Liver (tissue), 9 donors: Measurements from ENCODE around the gene ENO3. TPM values are rescaled to one million over a fixed set of nuclear protein-coding genes. Genes with fewer than 3 reads are reported as not detected.

ENCODE experiments used
- DNase-seq: peaks from one replicate; pipeline ENCODE4 v3.0.0-alpha.2; 2017; ENCODE audit warnings: low spot score
- H3K27ac ChIP-seq, 2 donors: one replicate each; pipeline ENCODE4 v1.7.0; 2013; ENCODE audit warnings: inconsistent platforms in 2 of 2, low read length in 2 of 2, control low read depth in 1 of 2, low read depth in 1 of 2, mild to moderate bottlenecking in 1 of 2
- H3K27me3 ChIP-seq, 4 donors: one replicate each; pipeline versions ENCODE4 v1.6.1 to v1.7.0; 2013; ENCODE audit warnings: low read length in 3 of 4, inconsistent platforms in 1 of 4, mild to moderate bottlenecking in 1 of 4, moderate library complexity in 1 of 4; ENCODE audit not compliant: control insufficient read depth in 4 of 4, insufficient read depth in 4 of 4
- H3K36me3 ChIP-seq, 4 donors: one replicate each; pipeline versions ENCODE4 v1.6.1 to v1.7.0; 2013; ENCODE audit warnings: low read length in 3 of 4, mild to moderate bottlenecking in 3 of 4, low read depth in 1 of 4, moderate library complexity in 1 of 4; ENCODE audit not compliant: control insufficient read depth in 4 of 4, insufficient read depth in 3 of 4
- H3K4me1 ChIP-seq, 4 donors: one replicate each; pipeline versions ENCODE4 v1.6.1 to v1.7.0; 2013; ENCODE audit warnings: low read length in 3 of 4, mild to moderate bottlenecking in 3 of 4, moderate library complexity in 1 of 4; ENCODE audit not compliant: control insufficient read depth in 4 of 4, insufficient read depth in 4 of 4
- H3K4me3 ChIP-seq, 3 donors: one replicate each; pipeline versions ENCODE4 v1.6.1 to v1.7.0; 2013; ENCODE audit warnings: low read length in 3 of 3, control low read depth in 1 of 3, low read depth in 1 of 3, mild to moderate bottlenecking in 1 of 3
- H3K9ac ChIP-seq, 2 donors: one replicate each; pipeline ENCODE4 v1.7.0; 2013; ENCODE audit warnings: low read length in 2 of 2, mild to moderate bottlenecking in 2 of 2, moderate library complexity in 2 of 2, control low read depth in 1 of 2, low read depth in 1 of 2
- H3K9me3 ChIP-seq, 4 donors: one replicate each; pipeline versions ENCODE4 v1.6.1 to v1.7.0; 2013; ENCODE audit warnings: low read length in 3 of 4; ENCODE audit not compliant: control insufficient read depth in 4 of 4
- ATF3 ChIP-seq: IDR thresholded peaks from 2 replicates; pipeline ENCODE4 v1.6.1; 2016; ENCODE audit warnings: antibody characterized with exemption
- FOXA2 ChIP-seq: IDR thresholded peaks from 2 replicates; pipeline ENCODE4 v1.6.1; 2016; ENCODE audit warnings: antibody characterized with exemption
- GABPA ChIP-seq, 2 donors: IDR thresholded peaks in 1 of 2; conservative IDR thresholded peaks in 1 of 2; 2 replicates each; pipeline ENCODE4 v1.6.1; 2016; ENCODE audit warnings: antibody characterized with exemption in 2 of 2, mild to moderate bottlenecking in 1 of 2, moderate library complexity in 1 of 2
- JUND ChIP-seq, 2 donors: IDR thresholded peaks; 2 replicates each; pipeline ENCODE4 v1.6.1; 2016; ENCODE audit warnings: antibody characterized with exemption in 2 of 2
- RAD21 ChIP-seq, 2 donors: IDR thresholded peaks; 2 replicates each; pipeline ENCODE4 v1.6.1; 2016; ENCODE audit warnings: antibody characterized with exemption in 2 of 2, mild to moderate bottlenecking in 2 of 2
- RXRA ChIP-seq, 2 donors: IDR thresholded peaks; 2 replicates each; pipeline ENCODE4 v1.6.1; 2017 to 2018; ENCODE audit warnings: antibody characterized with exemption in 2 of 2, mild to moderate bottlenecking in 1 of 2
- SP1 ChIP-seq: IDR thresholded peaks from 2 replicates; pipeline ENCODE4 v1.6.1; 2018; ENCODE audit warnings: antibody characterized with exemption, mild to moderate bottlenecking
- TAF1 ChIP-seq: conservative IDR thresholded peaks from 2 replicates; pipeline ENCODE4 v1.6.1; 2016; ENCODE audit warnings: antibody characterized with exemption, mild to moderate bottlenecking
- YY1 ChIP-seq: IDR thresholded peaks from 2 replicates; pipeline ENCODE4 v1.6.1; 2016; ENCODE audit warnings: antibody characterized with exemption, mild to moderate bottlenecking
- WGBS: extraction: QIAGEN DNeasy Blood & Tissue Kit; methylation state at CpG from one replicate; pipeline ENCODE4 v1.1.7; 2013; 5-methylcytosine and 5-hydroxymethylcytosine counted together
- polyA plus RNA-seq, 2 donors: library from polyadenylated mRNA; stranded (reverse) in 1 of 2; unstranded in 1 of 2; fragments of 200-250 nt in 1 of 2; fragments of >200 nt in 1 of 2; fragmentation: Nextera tagmentation in 1 of 2; extraction: Ambion mirVana in 1 of 2; gene quantifications; one replicate each; pipeline versions ENCODE4 v1.2.1 to v1.2.3, GENCODE V29; 2013 to 2015
- total RNA-seq, 2 donors: library from RNA; depleted of rRNA; stranded (reverse); fragments of >200 nt; gene quantifications; one replicate each; pipeline ENCODE4 v1.2.3, GENCODE V29; 2014
- TF ChIP-seq, protein P1 (sequence below): fragments of 150-350 bp; IDR thresholded peaks from 2 replicates; pipeline ENCODE4 v1.5.1; 2017; ENCODE audit warnings: improper control_type of control experiment, low read depth, low read length; ENCODE audit not compliant: missing input control
- TF ChIP-seq, protein P2 (sequence below): IDR thresholded peaks from 2 replicates; pipeline ENCODE4 v1.6.1; 2016; ENCODE audit warnings: antibody characterized with exemption, mild to moderate bottlenecking
- TF ChIP-seq, protein P3 (sequence below): IDR thresholded peaks from 2 replicates; pipeline ENCODE4 v1.6.1; 2016; ENCODE audit warnings: antibody characterized with exemption
- donor health status: healthy.
- donor health status: healthy.
- donor health status: healthy.
- donor health status: healthy.
- donor health status: healthy.

Gene ENO3
- total and polyA plus RNA-seq, 4 donors, result 26.3 to 117 (median 30.8) TPM

GRCh38 chr17:4994081-4994595 lies 43.2 kb downstream of the ENO3 start:
- TF ChIP-seq, protein P1, sequence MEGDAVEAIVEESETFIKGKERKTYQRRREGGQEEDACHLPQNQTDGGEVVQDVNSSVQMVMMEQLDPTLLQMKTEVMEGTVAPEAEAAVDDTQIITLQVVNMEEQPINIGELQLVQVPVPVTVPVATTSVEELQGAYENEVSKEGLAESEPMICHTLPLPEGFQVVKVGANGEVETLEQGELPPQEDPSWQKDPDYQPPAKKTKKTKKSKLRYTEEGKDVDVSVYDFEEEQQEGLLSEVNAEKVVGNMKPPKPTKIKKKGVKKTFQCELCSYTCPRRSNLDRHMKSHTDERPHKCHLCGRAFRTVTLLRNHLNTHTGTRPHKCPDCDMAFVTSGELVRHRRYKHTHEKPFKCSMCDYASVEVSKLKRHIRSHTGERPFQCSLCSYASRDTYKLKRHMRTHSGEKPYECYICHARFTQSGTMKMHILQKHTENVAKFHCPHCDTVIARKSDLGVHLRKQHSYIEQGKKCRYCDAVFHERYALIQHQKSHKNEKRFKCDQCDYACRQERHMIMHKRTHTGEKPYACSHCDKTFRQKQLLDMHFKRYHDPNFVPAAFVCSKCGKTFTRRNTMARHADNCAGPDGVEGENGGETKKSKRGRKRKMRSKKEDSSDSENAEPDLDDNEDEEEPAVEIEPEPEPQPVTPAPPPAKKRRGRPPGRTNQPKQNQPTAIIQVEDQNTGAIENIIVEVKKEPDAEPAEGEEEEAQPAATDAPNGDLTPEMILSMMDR, result no peak
- TF ChIP-seq GABPA (IDR thresholded peaks at IDR 0.05 in 1 of 2, conservative IDR thresholded peaks at IDR 0.05 in 1 of 2), result no peak
- TF ChIP-seq YY1, result no peak
- TF ChIP-seq TAF1, result no peak
- no peak for TF ChIP-seq JUND (IDR thresholded peaks at IDR 0.05)
- TF ChIP-seq FOXA2, result no peak
- no peaks in the 10 kb centered on the region for H3K27me3 ChIP-seq
- H3K36me3 ChIP-seq, result no peaks in the 10 kb centered on the region
- no peak for DNase-seq
- no peak overlapping the region for H3K9ac ChIP-seq
- 96% methylated on average over 6 of the region's 6 CpGs for WGBS
- H3K4me3 ChIP-seq, result no peak overlapping the region
- H3K9me3 ChIP-seq, result no peaks in the 10 kb centered on the region
- peaks cover 3 to 16% (median 11%) of the 10 kb centered on the region in 4 donors for H3K4me1 ChIP-seq
- H3K27ac ChIP-seq, result no peak overlapping the region

DNA sequence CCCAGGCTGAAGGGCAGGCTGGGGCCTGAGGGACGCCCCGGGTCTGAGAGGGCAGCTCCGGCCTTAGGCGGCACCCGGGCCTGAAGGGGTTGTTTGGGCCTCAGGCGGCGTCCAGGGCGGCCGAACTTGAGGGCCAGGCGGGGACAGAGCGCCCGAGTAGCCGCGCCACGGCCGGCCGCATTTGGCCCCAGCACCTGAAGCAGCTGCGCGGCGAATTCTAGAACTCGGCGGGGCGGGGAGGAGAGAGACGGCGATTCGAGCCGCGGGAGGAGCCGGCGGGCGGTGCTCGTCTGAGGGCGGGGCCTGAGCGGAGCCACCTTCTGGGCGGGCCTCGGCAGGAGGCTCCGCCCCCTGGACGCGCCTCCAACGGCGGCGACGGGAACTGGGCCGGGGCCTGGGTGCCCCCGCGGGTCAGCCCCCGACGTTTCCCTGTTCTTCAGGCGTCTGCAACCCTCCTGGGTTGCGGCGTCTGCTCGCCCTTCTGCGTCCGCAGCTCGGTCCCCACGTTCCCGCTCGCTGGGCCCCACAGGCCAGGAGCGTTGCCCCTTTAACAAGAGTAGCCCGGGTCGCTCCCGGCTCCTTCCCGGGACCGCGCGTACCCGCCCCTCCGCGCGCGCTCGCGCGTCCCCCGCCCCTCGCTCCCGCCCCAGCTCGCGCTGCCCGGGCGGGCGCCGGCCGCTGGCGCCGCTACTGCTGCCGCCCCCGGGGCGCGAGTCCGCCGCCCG lies 46.5 kb downstream of the ENO3 start, which contains the start of the genes INCA1 and KIF1C:
Gene INCA1, minus strand, starts transcription at position 221 of the 725 bp plus-strand sequence. CDS start 3,085 bp downstream, outside the sequence.
Gene KIF1C, plus strand, starts transcription at position 649 of the 725 bp plus-strand sequence. CDS start 2,297 bp downstream, outside the sequence.
- TF ChIP-seq ATF3 (no peak), RXRA (IDR thresholded peaks at IDR 0.05) (peak in 1 of 2 donors; percentile 9), SP1 (peak; percentile 48), RAD21 (IDR thresholded peaks at IDR 0.05) (peak in 1 of 2 donors; percentile 32), JUND (IDR thresholded peaks at IDR 0.05) (no peak)
- TF ChIP-seq, protein P2, sequence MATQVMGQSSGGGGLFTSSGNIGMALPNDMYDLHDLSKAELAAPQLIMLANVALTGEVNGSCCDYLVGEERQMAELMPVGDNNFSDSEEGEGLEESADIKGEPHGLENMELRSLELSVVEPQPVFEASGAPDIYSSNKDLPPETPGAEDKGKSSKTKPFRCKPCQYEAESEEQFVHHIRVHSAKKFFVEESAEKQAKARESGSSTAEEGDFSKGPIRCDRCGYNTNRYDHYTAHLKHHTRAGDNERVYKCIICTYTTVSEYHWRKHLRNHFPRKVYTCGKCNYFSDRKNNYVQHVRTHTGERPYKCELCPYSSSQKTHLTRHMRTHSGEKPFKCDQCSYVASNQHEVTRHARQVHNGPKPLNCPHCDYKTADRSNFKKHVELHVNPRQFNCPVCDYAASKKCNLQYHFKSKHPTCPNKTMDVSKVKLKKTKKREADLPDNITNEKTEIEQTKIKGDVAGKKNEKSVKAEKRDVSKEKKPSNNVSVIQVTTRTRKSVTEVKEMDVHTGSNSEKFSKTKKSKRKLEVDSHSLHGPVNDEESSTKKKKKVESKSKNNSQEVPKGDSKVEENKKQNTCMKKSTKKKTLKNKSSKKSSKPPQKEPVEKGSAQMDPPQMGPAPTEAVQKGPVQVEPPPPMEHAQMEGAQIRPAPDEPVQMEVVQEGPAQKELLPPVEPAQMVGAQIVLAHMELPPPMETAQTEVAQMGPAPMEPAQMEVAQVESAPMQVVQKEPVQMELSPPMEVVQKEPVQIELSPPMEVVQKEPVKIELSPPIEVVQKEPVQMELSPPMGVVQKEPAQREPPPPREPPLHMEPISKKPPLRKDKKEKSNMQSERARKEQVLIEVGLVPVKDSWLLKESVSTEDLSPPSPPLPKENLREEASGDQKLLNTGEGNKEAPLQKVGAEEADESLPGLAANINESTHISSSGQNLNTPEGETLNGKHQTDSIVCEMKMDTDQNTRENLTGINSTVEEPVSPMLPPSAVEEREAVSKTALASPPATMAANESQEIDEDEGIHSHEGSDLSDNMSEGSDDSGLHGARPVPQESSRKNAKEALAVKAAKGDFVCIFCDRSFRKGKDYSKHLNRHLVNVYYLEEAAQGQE, result peak; percentile 69
- TF ChIP-seq, protein P1, result peak; percentile 23
- TF ChIP-seq, protein P3, sequence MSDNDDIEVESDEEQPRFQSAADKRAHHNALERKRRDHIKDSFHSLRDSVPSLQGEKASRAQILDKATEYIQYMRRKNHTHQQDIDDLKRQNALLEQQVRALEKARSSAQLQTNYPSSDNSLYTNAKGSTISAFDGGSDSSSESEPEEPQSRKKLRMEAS, result peak; percentile 33
- Histone ChIP-seq H3K9ac (peak within 1 kb of the TSS; percentile 71 to 73), H3K4me3 (peak within 1 kb of the TSS; percentile 77 to 88 (median 86)), H3K9me3 (no peaks in the 10 kb centered on the region), H3K36me3 (peaks cover 6 to 15% (median 11%) of the 10 kb centered on the region in 4 donors), H3K27ac (peak within 1 kb of the TSS; percentile 88 to 89), H3K27me3 (no peaks in the 10 kb centered on the region), H3K4me1 (peaks cover 5 to 34% (median 26%) of the 10 kb centered on the region in 4 donors)
- under 1% methylated on average over 93 of the region's 93 CpGs for WGBS
- peak; percentile 94 for DNase-seq
